8988T (cell line): ENCODE results near the gene CRYGA.
A peak's percentile ranks its signal among the peaks of the same experiment; 100 is the strongest.

Experiments used
- DNase-seq: peaks from one replicate; pipeline ENCODE4 v3.0.0; 2011

Gene CRYGA, protein sequence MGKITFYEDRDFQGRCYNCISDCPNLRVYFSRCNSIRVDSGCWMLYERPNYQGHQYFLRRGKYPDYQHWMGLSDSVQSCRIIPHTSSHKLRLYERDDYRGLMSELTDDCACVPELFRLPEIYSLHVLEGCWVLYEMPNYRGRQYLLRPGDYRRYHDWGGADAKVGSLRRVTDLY

GRCh38 chr2:208163489-208163888 is at the start of gene CRYGA:
TSS of gene CRYGA (minus strand) at chr2:208163589. CDS start at chr2:208163556, 33 bp downstream.
- DNase-seq: no peak

DNA sequence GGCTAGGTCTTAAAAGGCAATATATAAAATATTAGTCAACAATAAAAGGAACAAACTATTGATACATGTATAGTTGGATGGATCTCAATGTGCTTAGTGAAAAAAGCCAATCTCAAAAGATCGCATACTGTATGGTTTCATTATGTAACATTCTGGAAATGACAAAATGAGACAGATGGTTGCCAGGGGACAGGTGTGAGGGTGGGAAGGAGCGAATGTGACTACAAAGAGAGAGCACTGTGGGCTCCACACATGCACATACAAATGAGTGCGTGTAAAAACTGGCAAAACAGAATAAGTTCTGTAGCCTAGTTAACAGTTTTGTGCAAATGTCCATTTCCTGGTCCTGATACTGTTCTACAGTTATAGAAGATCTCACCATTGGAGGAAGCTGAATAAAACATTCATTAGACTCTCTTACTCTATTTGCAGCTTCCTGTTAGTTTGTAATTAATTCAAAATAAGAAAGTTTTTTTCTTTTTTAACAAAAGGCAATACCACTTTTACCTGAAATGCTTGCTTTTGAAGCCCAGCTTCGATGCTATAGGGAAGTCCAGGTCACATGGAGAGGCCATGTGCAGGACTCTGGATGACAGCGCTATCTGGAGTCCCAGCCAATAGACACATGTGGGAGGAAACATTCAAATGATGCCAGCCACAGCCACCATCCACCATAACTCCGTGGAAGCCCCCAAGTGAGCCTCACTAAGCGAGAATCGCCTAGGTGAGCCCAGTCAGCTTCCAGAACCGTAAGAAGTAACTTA is 47.5 kb upstream of the CRYGA start:
- no peak for DNase-seq

DNA sequence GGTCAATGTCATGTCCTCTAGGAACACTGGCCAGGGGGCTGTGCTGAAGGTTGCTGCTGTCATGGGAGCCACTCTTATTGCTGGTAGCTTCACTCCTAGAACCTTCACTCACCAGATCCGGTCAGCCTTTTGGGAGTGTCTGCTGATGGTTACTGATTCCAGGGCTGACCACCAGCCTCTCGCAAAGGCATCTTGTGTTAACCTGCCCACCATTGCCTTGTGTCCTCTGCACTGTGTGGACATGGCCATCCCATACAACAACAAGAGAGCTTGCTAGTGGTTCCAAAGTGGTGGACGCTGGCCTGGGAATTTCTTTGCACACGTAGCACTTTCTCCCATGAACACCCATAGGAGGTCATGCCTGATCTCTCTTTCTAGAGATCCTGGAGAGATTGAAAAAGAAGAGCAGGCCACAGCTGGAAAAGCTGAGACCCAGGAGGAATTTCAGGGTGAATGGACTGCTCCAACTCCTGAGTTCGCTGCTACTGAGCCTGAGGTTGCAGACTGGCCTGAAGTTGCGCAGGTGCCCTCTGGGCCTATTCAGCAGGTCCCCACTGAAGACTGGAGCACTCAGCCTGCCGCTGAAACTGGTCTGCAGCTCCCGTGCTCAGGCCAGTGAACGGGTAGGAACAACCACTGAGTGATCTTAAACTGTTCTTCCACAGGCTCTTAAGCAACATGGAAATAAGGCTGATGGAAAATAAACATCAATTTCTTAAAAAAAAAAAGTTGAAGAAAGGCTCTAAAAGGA is 45.1 kb upstream of the CRYGA start:
- DNase-seq: no peak

- no peak for DNase-seq
These were observed 44.4 kb upstream of the CRYGA start for GRCh38 chr2:208207769-208208168.

DNA sequence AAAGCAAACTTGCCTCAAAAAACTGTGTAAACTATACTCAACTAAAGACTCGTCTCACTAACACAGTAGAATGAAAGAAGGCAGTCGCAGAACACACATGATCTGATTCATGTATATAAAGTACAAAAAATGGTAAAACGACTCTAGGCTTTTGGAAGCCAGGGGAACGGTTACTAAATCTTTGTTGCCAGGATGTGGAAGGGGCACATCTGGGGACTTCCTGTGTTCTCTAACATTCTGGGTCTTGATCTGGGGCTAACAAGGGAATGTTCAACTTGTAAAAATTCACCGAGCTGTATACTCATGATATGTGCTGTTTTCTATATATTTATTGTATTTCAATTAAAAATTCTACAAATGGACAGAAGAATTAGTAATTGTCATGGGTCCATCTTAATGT is 40.8 kb upstream of the CRYGA start:
- DNase-seq: no peak

GRCh38 chr2:208195531-208195930 is 32.1 kb upstream of the CRYGA start:
- DNase-seq: no peak

DNA sequence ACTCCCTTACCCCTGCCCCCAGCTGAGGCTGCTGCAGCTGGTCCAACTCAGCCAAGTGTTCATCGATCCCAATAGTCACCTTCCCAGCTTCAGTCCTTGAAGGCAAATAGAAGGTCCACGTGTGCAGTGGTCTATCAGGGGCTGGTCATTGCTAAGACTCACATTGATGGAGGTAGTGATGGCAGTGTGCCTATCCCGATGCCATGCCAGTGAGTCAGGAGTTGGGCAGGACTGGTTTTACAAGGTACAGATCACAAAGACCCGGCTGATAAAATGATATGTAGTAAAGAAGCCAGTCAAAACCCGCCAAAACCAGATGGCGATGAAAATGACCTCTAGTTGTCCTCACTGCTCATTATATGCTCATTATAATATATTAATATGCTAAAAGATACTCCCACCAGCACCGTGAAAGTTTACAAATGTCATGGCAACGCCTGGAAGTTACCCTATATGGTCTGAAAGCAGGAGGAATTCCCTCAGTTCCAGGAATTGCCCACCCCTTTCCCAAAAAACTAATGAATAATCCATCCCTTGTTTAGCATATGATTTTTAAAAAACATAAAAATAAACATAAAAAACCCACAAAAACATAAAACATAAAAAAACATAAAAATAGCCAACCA is 29.3 kb upstream of the CRYGA start:
- no peak for DNase-seq

DNA sequence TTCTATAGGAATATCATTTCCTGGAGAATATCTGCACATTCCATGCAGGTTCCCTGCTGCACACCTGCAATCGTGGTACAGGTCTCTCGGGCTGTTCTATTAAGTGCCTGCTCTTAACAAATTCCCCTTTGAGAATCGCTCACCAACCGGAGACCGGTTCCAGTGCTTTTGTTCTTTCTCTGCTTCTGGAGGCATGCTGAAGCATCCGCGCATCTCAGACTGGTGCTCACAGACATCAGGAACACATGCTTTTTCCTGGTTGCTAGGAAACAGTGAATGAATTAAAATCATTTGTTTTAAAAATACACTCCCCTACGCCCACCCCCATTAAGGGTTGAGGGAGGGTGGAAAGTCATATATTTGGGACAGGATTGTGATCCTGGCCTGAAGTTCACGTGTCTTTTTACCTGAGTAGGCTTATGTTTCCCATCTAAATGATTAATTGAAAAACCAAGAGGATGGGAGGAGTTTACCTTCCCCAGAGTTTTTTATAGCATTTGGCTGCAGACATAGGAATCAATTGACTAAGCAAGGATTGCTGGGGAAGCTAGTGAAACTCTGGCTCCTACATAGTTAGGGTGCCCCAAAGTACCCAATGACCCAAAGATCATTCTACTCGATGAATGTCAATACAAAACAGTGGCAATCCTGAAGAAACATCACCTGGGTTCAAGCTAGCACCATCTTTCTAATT is 26.6 kb upstream of the CRYGA start, which contains the start of gene C2orf80:
Gene C2orf80, minus strand, starts transcription at position 221 of the 694 bp plus-strand sequence. CDS start 3,044 bp downstream, outside the sequence.
- DNase-seq: no peak

DNA sequence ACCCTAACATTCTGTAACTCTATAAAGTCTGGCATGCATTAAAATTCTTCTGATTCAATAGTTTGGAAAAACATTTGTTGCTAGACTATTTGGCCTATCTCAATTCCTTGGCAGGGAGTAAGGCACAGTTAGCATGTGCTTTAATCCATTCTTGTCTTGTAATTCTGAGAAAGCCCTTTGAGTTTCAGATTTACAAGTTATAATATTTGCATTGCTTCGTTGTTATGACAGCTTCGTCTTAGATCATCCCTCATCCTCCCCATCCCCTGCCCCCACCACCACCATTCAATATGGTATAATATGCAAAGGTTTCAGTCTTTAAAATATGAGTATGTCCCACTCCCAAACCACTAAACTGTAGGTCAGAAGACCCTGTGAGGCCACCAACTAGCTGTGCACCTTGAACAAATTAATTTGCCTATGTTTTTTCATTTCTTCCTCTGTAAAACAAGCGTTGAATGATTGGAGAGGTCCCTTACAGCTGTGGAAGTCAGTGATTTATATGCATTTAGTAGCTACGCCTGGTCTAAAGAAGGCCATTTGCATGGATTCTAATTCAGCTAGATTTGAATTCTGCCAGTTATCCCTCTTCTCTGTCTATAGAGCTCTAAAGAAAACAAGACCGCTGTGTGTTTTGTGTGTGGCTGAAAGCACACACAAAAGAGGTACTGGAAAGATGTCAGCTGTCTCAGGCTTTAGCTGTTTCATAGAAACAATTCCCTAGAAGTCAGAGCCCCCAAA is 25.9 kb upstream of the CRYGA start:
- DNase-seq: no peak

DNA sequence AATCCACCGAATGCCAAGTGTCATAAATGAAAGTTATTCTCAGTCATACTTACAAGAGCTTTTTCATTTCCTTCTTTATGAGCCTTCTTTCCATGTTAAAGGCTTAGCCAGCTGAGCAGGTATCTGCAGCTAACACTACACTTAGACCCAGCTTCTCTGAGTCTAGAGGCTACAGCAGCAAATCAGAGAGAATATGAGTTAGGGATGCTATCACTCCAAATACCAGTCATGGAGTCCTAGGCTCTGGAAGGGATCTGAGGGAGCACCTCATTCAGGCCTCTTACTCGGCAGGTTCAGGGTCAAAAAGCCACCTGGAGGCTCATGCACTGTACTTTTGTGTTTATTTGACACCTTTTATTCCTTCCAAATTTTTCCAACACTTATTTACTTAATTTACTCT is 23.5 kb upstream of the CRYGA start:
- no peak for DNase-seq

- DNase-seq: no peak
These were observed 23.1 kb upstream of the CRYGA start for GRCh38 chr2:208186465-208186864.

DNA sequence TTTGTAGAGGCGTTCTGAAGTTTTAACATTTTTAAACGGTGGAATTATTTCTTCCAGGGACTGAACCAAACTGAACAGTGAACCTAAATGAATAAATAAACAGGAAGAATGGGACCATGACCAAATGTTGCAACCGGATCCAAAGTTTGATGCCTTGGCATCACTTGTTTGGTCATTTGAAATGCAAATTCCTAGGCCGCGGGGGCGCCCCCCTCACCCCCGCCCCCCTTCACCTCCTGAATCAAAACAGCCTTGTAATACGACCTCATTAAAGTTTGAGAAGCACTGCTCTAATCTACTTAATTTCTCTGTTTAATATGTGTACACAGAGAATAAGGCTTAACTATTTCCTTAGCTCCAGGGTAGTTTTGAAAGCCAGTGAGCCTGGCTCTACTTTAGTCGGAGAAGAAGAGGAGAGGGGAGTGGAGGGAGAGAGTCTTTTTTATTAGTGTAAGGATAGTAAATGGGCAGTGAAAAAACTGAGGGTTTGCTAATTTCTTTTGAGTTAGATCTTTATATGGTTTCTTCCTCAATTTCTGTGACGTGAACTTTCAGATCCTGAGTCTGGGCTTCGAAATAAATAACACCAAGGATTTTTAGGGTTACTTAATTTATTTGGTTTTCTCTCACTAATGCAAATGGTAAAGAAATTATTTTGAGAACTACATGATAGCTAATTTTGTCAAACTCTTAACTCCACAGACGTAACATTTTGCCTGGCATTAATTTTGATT is 20.8 kb upstream of the CRYGA start:
- no peak for DNase-seq

DNA sequence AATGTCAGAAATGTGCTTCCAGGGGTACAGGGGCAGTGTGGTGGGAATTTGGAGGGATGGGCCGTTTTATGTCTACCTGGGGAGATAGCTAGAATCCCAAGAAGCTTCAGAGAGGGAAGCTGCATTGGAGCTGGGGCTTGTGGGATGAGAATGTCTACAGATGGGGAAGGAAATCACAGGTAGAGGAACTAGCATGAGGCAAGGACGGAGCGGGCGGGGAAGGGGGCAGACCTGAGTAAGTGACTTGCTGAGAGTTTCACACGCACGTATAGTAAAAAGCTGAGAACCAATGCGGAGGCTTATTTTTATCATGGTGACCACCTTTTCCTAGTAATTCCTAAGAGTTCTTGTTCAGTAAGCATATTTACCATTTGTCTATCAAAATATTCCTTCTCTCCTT is 20.1 kb upstream of the CRYGA start:
- DNase-seq: no peak

DNA sequence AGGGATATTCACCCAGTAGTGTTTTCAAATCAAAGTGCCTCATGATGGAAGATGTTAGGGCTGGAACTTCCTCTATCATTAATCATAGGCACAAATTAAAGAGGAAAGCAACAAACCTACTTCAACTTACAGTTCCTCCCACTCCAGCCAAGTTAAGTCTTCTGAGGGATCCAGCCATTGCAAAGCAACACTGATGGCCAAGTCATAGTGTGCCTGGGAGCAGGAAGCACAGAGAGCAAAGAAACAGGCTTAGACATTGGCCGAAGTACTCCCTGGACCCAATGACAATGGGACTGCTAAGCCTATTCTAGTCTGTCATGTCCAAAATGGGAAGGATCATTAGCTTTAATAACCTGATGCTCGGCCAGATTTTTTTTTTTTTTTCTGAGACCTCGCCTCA is 19.4 kb upstream of the CRYGA start:
- DNase-seq: no peak

- no peak for DNase-seq
These were observed 15.7 kb upstream of the CRYGA start for GRCh38 chr2:208179028-208179609.

GRCh38 chr2:208175840-208176153 is 12.4 kb upstream of the CRYGA start:
- DNase-seq: no peak

DNA sequence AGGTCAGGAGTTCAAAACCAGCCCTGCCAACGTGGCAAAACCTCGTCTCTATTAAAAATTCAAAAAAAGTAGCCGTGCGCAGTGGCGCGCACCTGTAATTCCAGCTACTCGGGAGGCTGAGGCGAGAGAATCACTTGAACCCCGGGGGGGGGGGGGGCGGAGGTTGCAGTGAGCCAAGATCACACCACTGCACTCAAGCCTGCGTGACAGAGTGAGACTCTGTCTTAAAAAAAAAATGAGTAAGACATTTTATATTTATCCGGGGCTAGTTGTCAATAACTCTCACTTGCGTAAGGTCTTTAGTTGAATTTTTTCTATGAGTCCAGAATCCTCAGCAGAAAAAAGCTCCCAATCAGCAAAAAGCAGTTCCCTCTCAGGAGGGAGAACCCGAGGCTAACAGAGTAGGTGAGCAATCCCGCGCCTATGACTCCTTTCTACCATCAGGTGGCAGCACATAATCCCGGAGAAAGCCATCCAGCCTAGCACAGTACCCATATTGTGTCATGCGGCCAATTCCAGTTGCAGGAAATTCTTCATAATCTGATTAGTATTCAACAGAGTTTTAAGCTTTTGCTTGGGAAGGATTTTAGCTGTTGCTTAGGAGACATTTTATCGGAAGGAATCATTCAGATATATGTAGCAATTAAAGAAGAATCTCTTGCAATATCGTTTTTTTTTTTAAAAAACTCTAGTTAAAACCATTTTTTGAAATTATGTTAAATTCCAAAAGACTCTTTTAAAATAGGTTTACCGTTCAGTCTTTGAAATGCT is 11.9 kb upstream of the CRYGA start:
- DNase-seq: peak; percentile 31

- DNase-seq: no peak
These were observed 10.8 kb upstream of the CRYGA start for GRCh38 chr2:208174144-208174543.

DNA sequence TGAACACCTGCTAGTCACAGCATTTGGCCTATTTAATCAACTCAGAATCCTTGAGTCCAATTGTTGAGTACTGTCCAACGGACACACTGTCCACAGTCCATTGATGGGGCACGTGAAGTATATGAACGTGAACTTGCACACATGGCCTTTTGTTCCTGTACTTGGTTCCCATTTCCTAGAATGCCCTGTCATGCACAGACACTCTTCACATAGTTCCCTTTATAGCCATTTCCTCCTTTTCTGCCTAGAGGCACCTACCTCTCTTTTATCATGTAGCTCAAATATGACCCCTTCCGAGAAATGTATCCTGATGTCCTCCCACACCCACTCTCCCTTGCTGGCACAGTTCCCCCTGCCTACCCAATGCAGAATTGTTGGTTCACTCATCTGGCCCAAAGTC is 8.7 kb upstream of the CRYGA start:
- no peak for DNase-seq
